Heart left ventricle (tissue), 16 donors: ENCODE data around the gene ELP1. TPM values are rescaled to one million over a fixed set of nuclear protein-coding genes. Genes with fewer than 3 reads are reported as not detected.
"Not testable (repeated sequence)": the region's sequence is repeated elsewhere in the genome, so short reads cannot be mapped to it uniquely, and the experiment has no call there.

ENCODE experiments used
- ATAC-seq, 4 donors: fragments of 200-7000 bp; cut with Tn5 transposase; one replicate each; pipeline ENCODE4 v1.9.1; 2020 to 2022; ENCODE audit warnings: moderate library complexity in 4 of 4, mild to moderate bottlenecking in 3 of 4, moderate number of reproducible peaks in 1 of 4
- DNase-seq, 5 donors: peaks; one replicate each; pipeline ENCODE4 v3.0.0-alpha.2; 2020
- H3K27ac ChIP-seq, 12 donors: fragments of 200-600 bp; sonication (generic) in 4 of 12; one replicate each; pipeline versions ENCODE4 v1.5.0 to v1.8.0; 2016 to 2022; ENCODE audit warnings: mild to moderate bottlenecking in 2 of 12
- H3K27me3 ChIP-seq, 9 donors: fragments of 200-600 bp; sonication (generic) in 2 of 9; one replicate each; pipeline versions ENCODE4 v1.5.1 to v1.8.0; 2016 to 2022; ENCODE audit warnings: mild to moderate bottlenecking in 3 of 9
- H3K36me3 ChIP-seq, 9 donors: fragments of 200-600 bp; sonication (generic) in 2 of 9; one replicate each; pipeline versions ENCODE4 v1.5.0 to v1.8.0; 2018 to 2022; ENCODE audit warnings: mild to moderate bottlenecking in 2 of 9
- H3K4me1 ChIP-seq, 12 donors: fragments of 200-600 bp; sonication (generic) in 4 of 12; one replicate each; pipeline versions ENCODE4 v1.5.0 to v1.8.0; 2016 to 2022; ENCODE audit warnings: mild to moderate bottlenecking in 3 of 12
- H3K4me3 ChIP-seq, 12 donors: fragments of 200-600 bp; sonication (generic) in 4 of 12; one replicate each; pipeline versions ENCODE4 v1.5.0 to v1.8.0; 2017 to 2022; ENCODE audit warnings: mild to moderate bottlenecking in 9 of 12, moderate library complexity in 4 of 12
- H3K9me3 ChIP-seq, 12 donors: fragments of 200-600 bp; sonication (generic) in 4 of 12; one replicate each; pipeline versions ENCODE4 v1.5.0 to v1.8.0; 2016 to 2022; ENCODE audit warnings: mild to moderate bottlenecking in 1 of 12
- CTCF ChIP-seq, 12 donors: fragments of 200-600 bp; sonication (generic) in 4 of 12; IDR thresholded peaks; one replicate each; pipeline versions ENCODE4 v1.5.0 to v1.8.0; 2018 to 2022; ENCODE audit warnings: antibody characterized with exemption in 12 of 12, mild to moderate bottlenecking in 5 of 12
- POLR2A ChIP-seq, 2 donors: fragments of 450-650 bp; IDR thresholded peaks; one replicate each; pipeline ENCODE4 v1.6.1; 2017; ENCODE audit warnings: antibody characterized with exemption in 2 of 2, mild to moderate bottlenecking in 2 of 2, moderate library complexity in 2 of 2
- WGBS, 4 donors: extraction: QIAGEN DNeasy Blood & Tissue Kit in 2 of 4; methylation state at CpG; one replicate each; pipeline versions ENCODE4 v1.1.5 to v1.1.7; 2013 to 2018; 5-methylcytosine and 5-hydroxymethylcytosine counted together
- intact Hi-C, 10 donors: fragments of 100-400 bp; cut with DNase I; formaldehyde crosslinking; loops; one replicate each; pipeline versions ENCODE4 v1.11.1 to v1.14.2; 2022
- polyA plus RNA-seq, 2 donors: library from polyadenylated mRNA; stranded (reverse); fragments of 200-250 nt; gene quantifications; one replicate each; pipeline ENCODE4 v1.2.3, GENCODE V29; 2013
- total RNA-seq, 9 donors: library from RNA; depleted of rRNA in 2 of 9; stranded (reverse); fragments of >200 nt in 2 of 9; fragmentation: NEBNext Ultra II Directional in 3 of 9; extraction: Animal tissue kit (Norgen Biotek cat#: 25700) in 3 of 9; gene quantifications; one replicate each; pipeline versions ENCODE4 v1.1.0 to v1.2.4, GENCODE V29; 2016 to 2023
- donor health status: ischemic (EF 13 %, LVEDD 7.1; RV severe dilation, severe dysfunction).
- donor health status: healthy with polysubstance abuse.
- donor health status: DM: no; HTN: yes; CAD: no.
- donor health status: DM: no; HTN: no; CAD: no.
- donor health status: ischemic (EF 25% LVEDD 6.9; RV normal size, moderate dysfunction).
- donor health status: ischemic (EF 25% LVEDD 5.7; RV mildly dilated, moderate dysfunction).
- donor health status: healthy.
- donor health status: DM: yes; HTN: yes; CAD: no.
- donor health status: ischemic (EF 35%, LVEDD 5.7; RV mildly dilated, moderate dysfunction).
- donor health status: nonischemic (EF 11% LVEDD 7.7; RV severe dilation, severe dysfunction).
- donor health status: DM: yes; HTN: yes; CAD: no.
- donor health status: PGD.
- donor health status: ischemic (EF 29% LVEDD 5.4; RV normal size, mild dysfunction).
- donor health status: nonischemic (EF 23%, LVEDD 6.1; RV moderate dilation, normal function).

ELP1 gene
- total and polyA plus RNA-seq, 11 donors = 7.8 to 32.0 (median 20.5) TPM

- DNase-seq (no peak), ATAC-seq (no peak)
- no peak overlapping the region for H3K4me3 ChIP-seq
- TF ChIP-seq POLR2A (IDR thresholded peaks at IDR 0.05) = no peak
- TF ChIP-seq CTCF (IDR thresholded peaks at IDR 0.05) = no peak
- intact Hi-C loops = no loop called here
- H3K4me1 ChIP-seq = no peaks in the 10 kb centered on the region
- no peaks in the 10 kb centered on the region for H3K27me3 ChIP-seq
- WGBS, 4 donors = 90 to 94% (median 93%) methylated on average over 2 of the region's 2 CpGs
- H3K36me3 ChIP-seq = peaks cover 0 to 98% (median 94%) of the 10 kb centered on the region in 9 donors
- no peak overlapping the region for H3K27ac ChIP-seq
- no peaks in the 10 kb centered on the region for H3K9me3 ChIP-seq
Measured at GRCh38 chr9:108903420-108904103, 30.4 kb downstream of the ELP1 start.

DNA sequence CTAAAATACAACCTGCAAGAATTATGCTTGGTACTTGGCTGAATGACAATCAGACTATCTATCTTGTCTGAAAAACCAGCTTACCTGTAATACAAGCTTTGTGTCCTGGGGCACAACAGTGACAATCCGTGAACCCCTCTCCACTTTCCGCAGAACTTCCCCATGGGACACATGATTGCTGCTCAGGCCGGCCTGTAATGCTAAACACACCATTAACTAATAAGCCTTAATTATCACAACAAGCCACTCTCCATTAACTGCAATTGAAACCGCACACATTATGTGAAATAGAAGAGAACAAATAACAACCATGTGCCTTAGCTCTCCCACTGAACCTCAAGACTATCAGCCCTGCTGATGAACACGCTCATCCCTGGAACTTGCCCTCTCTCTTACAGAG, 33.7 kb downstream of the ELP1 start:
- Histone ChIP-seq H3K27ac (no peak overlapping the region), H3K4me3 (no peak overlapping the region), H3K27me3 (no peaks in the 10 kb centered on the region), H3K9me3 (no peaks in the 10 kb centered on the region), H3K4me1 (no peaks in the 10 kb centered on the region), H3K36me3 (peaks cover 0 to 98% (median 96%) of the 10 kb centered on the region in 9 donors)
- intact Hi-C loops = no loop called here
- 92 to 97% (median 95%) methylated on average over 5 of the region's 5 CpGs for WGBS, 4 donors
- ATAC-seq (no peak), DNase-seq (no peak)
- no peak for TF ChIP-seq CTCF (IDR thresholded peaks at IDR 0.05)

DNA sequence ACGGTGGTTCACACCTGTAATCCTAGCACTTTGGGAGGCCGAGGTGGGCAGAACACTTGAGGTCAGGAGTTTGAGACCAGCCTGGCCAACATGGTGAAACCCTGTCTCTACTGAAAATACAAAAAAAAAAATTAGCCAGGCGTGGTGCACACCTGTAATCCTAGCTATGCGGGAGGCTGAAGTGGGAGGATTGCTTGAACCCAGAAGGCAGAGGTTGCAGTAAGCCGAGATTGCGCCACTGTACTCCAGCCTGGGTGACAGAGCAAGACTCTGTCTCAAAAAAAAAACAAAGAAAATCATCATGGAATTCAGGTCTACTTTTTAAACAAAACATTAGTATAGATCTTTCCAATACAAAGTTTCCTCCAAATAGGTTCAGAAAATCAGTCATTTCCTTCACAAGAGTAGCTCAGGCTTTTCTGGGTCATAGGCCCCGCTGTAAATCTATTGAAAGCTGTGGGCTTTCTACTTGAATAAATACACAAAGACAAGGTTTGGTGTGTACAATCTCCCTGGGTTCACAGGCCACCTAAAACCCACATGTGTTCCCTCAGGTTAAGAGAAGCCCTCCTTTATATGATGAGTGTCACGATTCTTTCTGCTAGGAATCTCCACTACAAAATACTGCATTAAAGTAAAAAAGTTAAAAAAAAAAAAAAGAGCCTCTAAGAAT, 34.8 kb downstream of the ELP1 start:
- H3K36me3 ChIP-seq = peaks cover 0 to 98% (median 96%) of the 10 kb centered on the region in 9 donors
- WGBS, 4 donors = 95 to 97% (median 96%) methylated on average over 8 of the region's 8 CpGs
- DNase-seq, H3K27me3 ChIP-seq, H3K27ac ChIP-seq, H3K9me3 ChIP-seq, ATAC-seq, H3K4me3 ChIP-seq, H3K4me1 ChIP-seq: not testable (repeated sequence)
- intact Hi-C loops = loop anchor here in 1 of 10 donors (10.0 kb wide), 1 partner anchor 426 kb away; the partner anchor contains the start of gene EPB41L4B

GRCh38 chr9:108897324-108898096, 36.4 kb downstream of the ELP1 start:
- DNase-seq (no peak), ATAC-seq (no peak)
- H3K4me1 ChIP-seq = no peaks in the 10 kb centered on the region
- H3K36me3 ChIP-seq = peaks cover 0 to 98% (median 97%) of the 10 kb centered on the region in 9 donors
- intact Hi-C loops = loop anchor here in 1 of 10 donors (10.0 kb wide), 1 partner anchor 427 kb away; the partner anchor contains the start of gene EPB41L4B
- H3K27me3 ChIP-seq = no peaks in the 10 kb centered on the region
- no peaks in the 10 kb centered on the region for H3K9me3 ChIP-seq
- no peak overlapping the region for H3K4me3 ChIP-seq
- no peak for TF ChIP-seq CTCF (IDR thresholded peaks at IDR 0.05)
- no peak for TF ChIP-seq POLR2A (IDR thresholded peaks at IDR 0.05)
- no peak overlapping the region for H3K27ac ChIP-seq
- WGBS, 4 donors = 93 to 99% (median 97%) methylated on average over 2 of the region's 2 CpGs
